T47D (cell line): Measurements from ENCODE around the gene SV2A.

Experiments used
- DNase-seq, 2 experiments: peaks; one replicate each; pipeline versions ENCODE4 v3.0.0 to v3.0.0-alpha.2; 2011 to 2012; ENCODE audit warnings: low read depth in 1 of 2, low spot score in 1 of 2
- JUND ChIP-seq: IDR thresholded peaks from 2 replicates; pipeline ENCODE4 v1.6.1; 2012; ENCODE audit warnings: low read depth
- in situ Hi-C: cut with HindIII; loops from 2 replicates; pipeline ENCODE4 v1.10.0; 2016; ENCODE audit warnings: low sequenced_read_pairs, low pct_unique_long_range_greater_than_20kb

Gene SV2A

DNA sequence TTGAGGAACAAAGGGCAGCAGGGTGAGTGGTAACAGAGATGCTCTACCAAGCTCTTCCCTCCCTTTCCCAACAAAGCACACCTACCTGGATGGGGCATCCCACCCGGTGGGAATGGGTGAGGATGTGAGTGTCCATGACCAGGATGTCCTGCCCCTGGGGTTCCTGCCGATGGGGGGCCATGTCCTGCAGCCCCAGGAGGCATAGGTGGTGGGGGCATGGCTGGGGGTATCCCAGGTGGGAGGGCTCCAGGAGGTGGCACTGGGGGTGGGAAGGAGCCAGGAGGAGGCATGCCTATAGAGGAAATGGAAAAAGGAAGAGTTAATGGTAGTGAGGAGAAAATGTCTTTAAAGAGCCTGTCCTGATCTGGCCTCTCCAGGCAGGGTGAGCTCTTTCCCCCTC lies 8.1 kb upstream of the SV2A start:
- no peak for DNase-seq
- in situ Hi-C loops = no loop called here
- TF ChIP-seq JUND = no peak

DNA sequence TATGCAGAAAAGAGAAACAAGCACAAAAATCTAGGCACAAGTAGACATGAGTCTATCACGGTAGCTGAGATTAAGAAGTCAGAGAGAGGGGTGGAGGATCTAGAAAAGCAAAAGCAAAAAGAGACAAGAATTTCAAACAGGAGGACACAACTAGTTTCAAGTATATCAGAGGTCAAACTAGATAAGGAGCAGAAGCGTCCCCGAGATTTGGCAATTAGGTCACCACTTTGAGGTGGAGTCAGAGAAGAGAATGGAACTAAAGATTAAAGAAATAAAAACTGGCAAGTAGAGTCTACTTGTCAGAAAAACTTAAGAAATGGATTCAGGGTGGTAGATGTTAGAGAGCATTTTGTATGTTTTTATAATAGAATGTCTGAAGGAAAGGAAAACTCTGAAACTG lies 7.7 kb upstream of the SV2A start:
- no peak for DNase-seq
- in situ Hi-C loops = no loop called here
- TF ChIP-seq JUND = no peak

DNA sequence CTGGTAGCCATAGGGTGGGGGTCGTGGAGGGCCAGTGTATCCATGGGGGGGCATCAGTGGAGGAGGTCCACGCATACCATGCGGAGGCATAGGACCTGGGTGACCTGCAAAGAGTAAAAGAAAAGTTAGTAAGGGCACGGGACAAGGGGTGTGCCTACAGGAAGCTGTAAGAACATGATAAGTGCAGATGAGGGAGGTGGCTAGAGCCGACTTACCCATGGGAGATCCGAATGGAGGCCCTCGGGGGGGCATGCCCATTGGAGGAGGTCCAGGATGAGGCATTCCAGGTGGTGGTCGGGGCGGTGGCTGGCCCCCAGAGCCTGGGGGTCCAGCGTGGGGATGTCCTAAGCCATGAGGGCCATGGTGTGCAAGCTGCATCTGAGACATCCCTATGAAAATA lies 6.0 kb upstream of the SV2A start:
- no peak for DNase-seq
- in situ Hi-C loops = no loop called here
- no peak for TF ChIP-seq JUND

DNA sequence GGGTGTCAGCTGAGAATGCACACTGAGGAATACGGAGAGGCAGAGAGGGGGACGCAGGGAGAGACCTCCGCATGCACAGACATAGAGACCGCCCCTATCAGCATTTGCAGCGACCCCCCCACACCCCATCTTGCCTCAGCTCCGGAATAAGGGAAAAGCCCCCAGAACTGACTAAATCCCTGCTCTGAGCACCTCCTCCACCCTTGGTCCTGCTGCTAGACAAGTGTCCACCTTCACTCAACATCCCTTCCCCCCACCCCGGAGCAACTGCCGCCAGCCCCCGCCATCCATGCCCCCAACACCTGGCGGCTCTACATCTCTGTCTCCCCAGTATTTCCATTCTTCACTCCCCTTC lies 769 bp downstream of the SV2A start:
- DNase-seq = no peak
- in situ Hi-C loops = no loop called here

DNA sequence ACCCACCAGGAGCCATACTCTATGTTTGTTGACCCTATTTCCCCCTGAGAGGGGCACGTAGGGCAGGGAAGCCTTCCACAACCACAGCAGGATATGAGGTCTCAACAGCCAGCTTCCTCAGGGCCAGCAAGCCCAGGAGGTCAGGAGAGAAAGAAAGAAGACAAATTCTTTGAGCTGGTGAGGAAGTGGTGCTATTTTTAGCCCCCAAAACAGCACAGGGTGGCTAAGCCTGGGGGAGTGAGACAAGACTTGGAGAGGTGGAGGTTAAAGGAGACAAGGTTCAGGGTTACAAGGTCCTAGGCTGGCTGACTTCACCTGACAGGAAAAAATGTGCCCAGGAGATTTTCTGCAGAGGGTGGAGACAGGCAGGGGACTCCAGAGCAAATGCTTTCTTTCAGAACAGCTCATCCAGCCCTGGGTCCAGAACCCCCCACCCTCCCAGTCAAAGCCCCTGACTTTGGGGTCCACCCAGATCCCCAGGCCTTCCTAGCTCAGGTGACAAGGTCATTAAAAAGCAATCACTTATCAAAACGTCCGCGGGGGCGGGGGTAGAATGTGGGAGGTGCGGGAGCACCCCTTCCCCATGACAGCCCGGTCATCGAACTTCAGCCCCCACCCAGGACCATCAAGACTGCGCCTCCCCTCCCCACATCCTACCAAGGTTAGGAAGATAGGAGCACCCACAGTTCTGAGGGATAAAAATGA lies 1.3 kb downstream of the SV2A start:
- DNase-seq = no peak
- TF ChIP-seq JUND = no peak
- in situ Hi-C loops = no loop called here

More for the DNA sequence above, 769 bp downstream of the SV2A start:
- no peak for TF ChIP-seq JUND

DNA sequence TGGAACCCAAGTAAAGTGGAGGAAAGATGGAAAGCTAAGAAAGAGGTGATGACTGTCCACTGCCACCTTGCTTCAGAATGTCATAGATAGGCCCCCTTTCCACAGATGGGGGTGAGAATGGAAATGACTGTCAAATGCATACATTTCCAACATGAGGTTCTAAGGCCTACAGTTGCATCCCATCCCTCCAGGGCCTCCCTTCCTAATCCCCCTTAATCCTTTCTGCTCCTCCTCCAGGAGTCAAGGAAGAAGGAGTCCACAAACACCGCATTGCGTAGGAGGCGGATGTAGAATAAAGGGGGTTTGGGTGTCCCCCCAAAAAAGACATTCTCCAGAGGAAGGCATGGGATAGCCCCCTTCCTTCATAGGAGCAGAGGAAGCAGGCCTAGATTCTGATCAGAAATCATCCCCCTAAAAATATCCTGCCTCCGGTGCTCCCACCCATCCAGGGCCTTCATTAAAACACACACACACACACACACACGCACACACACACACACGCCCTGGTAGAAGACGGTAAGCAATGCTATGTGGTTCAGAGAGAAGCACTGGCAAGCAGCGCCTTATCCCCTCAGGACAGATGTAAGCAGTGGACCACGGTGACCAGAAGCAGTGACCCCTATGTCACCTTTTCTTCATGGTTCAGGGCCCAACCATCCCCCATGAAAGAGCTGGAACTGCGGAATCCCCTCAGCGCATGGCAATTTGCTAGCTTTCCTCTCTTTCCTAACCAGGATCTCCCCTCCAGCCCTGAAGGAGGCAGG lies 2.0 kb downstream of the SV2A start:
- TF ChIP-seq JUND = no peak
- in situ Hi-C loops = no loop called here

DNA sequence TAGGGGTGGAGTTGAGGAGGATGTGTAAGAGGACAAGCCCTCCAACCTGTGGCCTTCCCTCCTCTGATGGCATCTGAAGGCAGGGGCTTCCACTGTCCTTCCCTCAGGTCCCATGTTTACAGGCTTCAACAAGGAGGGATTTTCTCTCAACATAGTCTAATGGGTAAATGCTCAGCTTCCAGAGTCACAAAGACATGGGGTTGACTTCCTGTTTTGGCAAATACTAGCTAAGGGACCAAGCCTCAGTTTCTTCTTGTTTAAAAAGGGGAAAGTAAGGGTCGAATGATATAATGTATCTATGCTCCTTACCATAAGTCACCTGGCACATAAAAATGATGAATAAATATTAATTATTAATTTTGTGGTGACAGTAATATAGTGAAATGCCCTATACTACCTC lies 3.1 kb downstream of the SV2A start:
- in situ Hi-C loops = no loop called here
- TF ChIP-seq JUND = no peak
- no peak for DNase-seq

More for the DNA sequence above, 2.0 kb downstream of the SV2A start:
- DNase-seq = no peak

DNA sequence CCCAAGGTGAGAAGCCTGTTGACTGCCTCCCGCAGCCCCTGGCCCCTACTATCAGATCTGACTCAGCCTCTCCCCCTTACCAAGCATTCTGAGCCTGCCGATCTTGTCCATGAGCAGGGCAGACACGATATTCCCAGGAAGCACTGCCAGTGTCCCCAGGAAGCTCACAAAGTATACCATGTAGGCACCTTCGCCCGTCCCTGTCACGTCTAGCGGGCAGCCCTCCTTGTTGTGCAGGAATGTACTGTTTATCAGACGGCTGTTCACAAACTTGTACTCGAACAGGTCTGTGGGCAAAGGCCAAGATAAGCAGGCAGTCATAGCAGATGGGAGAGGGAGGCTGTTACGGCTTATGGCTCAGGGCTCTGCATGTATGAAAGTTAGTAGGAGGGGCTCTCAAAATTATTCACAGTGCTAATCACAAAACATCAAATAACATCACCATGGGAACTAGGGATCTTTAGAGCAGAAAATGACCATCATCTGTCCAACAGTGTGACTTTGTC lies 11.0 kb downstream of the SV2A start:
- no peak for TF ChIP-seq JUND
- no peak for DNase-seq
- in situ Hi-C loops = no loop called here

DNA sequence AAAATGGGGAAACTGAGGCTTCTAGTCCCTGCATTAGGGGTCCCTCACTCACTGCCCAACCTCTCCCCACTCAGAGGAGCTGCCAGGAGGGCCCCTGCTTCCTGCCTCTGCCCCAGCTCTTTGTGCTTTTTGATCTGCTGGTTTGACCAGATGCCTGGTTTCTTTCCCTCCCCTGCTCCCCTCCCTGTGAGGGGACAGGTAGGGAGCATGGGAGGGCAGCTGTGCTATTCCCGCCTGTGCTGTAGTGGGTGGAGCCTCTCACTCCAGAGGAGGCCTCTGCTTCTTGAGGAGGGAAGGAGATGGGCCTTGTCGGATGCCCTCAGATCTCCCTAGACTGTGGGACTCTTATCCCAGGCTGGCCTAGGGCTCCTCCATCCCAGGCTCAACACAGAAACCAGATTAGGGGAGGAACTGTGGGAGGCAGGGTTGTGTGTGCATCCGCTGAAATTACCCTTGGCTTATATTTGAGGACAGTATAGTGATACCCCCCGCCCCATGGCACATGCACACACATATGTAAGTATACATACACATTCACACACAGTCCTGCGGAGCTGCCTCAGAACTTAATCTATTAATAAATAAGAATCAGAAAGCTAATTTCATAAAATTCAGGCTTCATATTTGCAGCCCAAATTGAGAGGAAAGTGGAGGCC lies 13.7 kb downstream of the SV2A start:
- TF ChIP-seq JUND = no peak
- in situ Hi-C loops = no loop called here
- DNase-seq = no peak

DNA sequence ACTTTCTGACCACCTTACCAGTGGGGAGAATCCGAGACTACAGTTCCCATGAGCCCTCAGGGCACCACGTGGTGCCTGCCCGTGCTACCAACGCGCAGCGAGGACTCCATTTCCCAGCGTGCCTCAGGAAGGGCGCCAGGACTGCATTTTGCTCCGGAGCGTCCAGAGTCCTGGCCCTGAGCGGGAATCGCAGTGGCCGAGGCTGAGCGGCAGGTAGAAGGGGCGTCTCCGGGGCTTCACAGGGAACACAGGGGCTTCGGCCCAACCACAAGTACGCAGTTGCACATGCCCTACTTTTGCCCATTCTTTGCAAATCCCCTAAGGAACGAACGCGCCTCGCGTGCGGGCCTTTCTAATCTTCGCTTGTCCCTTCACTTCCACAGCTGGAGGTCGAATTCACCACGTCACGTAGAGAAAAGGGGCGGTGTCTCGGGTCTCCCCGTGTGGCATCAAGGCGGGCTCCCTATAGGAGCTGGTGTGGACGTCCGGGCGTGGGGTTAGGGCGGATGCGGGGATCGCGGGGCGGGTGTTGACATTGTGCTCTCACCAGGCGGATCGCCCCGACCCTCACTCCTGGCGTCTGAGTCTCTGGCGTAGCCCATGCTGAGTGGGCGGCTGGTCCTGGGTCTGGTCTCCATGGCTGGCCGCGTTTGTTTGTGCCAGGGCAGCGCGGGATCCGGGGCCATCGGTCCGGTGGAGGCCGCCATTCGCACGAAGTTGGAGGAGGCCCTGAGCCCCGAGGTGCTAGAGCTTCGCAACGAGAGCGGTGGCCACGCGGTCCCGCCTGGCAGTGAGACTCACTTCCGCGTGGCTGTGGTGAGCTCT lies 18.0 kb downstream of the SV2A start, which contains the start of gene BOLA1:
Gene BOLA1 (plus strand): TSS at position 109 of the 825 bp plus-strand sequence. CDS start 492 bp downstream, at position 601.
- no peak for TF ChIP-seq JUND
- in situ Hi-C loops = no loop called here
- peak; percentile 98 to 99 for DNase-seq

DNA sequence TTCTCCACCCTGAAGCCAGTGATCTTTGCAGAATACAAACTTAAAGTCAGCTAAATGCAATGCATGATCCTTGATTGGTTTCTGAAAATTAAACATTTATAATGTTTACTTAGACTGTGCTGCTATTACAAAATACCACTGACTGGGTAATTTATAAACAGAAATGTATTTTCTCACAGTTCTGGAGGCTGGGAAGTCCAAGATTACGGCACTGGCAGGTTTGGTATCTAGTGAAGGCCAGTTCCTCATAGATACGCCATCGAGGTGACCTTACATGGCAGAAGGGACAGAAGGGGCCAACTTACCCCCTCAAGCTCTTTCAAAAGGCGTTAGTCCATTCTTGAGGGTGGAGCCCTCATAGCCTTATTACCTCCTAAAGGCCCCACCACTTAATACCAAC lies 21.1 kb downstream of the SV2A start:
- in situ Hi-C loops = no loop called here
- TF ChIP-seq JUND = no peak
- DNase-seq = no peak

DNA sequence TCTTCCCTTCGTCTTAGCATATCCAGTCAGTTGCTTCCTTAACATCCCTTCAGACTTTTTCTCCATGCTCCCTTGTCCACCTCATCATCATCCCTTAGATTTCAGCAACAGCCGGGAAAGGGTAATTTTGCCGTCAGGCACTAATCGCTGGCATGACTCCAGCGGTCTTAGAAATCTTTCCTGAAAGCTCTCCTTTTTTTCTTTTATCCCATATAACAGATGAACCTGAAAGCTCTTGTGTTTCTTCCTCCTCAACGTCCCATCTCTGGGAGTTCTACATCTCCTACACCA lies 28.7 kb downstream of the SV2A start:
- in situ Hi-C loops = no loop called here
- peak in 1 of 2 experiments; percentile 57 for DNase-seq
- TF ChIP-seq JUND = no peak
